Colon (tissue), 2 donors: ENCODE measurements around the gene FER.

Experiments used
- FAIRE-seq: peaks from 2 replicates; lab custom pipeline; 2012; peaks lifted over from hg19 to GRCh38; lab: Jason Lieb, UNC
- donor health status: control.
- donor health status: control.

FER gene

DNA sequence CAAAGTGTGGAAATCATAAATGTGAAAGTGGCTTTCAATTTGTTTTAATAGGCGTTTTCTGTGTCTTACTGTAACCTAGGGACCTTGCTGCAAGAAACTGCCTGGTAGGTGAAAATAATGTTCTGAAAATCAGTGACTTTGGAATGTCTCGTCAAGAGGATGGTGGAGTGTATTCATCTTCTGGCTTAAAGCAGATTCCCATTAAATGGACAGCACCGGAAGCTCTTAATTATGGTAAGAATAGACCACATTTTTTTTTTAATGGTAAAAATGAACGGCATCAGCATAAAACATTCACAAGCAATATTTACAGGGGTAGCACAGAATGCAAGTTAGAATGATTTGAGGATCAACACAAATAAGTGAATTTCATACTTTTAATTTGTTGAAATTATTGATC lies 433.0 kb downstream of the FER start:
- no peak for FAIRE-seq

- FAIRE-seq = no peak
These were observed 439.1 kb downstream of the FER start for GRCh38 chr5:109186759-109187158.

GRCh38 chr5:109191153-109191558 lies 443.5 kb downstream of the FER start:
- FAIRE-seq = no peak

GRCh38 chr5:109192027-109192426 lies 444.3 kb downstream of the FER start:
- FAIRE-seq = no peak

GRCh38 chr5:109192555-109193281 lies 445.0 kb downstream of the FER start:
- no peak for FAIRE-seq

- no peak for FAIRE-seq
These were observed 448.0 kb downstream of the FER start for GRCh38 chr5:109195667-109196066.

DNA sequence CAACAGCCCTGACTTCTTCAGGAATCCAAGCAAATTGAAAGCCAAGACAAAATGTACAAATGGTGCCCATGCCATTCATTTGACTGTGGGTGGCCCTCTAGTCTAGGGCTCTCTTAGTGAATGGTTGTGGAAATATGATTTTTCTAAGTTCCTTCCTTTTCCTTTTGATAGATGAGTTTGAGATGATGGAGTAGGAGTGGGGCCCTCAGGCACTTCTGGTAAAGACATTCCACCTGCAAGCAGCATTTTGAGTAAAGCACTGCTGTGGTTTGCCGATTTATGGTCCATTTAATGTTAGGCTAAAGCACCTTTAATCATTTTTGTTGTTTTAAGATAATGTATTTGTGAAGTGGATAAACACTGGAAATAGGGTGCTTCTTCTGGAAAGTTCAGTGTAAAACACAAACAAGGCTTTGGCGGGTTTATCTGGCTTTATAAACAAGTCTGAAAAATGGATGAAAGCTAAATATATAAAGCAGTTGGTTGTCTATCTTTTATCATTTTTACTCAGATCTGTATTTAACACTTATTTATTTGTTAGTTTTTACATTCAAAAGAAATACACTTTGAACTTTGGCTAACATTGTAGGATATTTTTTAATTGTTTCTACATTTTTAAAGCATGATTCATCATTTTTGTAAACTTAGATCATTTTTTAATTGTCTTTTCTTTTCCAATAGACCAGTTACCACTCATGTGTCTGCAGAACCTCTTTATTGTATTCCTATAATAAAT lies 448.6 kb downstream of the FER start:
- FAIRE-seq = no peak

GRCh38 chr5:109196823-109197160 lies 449.1 kb downstream of the FER start:
- FAIRE-seq = no peak

DNA sequence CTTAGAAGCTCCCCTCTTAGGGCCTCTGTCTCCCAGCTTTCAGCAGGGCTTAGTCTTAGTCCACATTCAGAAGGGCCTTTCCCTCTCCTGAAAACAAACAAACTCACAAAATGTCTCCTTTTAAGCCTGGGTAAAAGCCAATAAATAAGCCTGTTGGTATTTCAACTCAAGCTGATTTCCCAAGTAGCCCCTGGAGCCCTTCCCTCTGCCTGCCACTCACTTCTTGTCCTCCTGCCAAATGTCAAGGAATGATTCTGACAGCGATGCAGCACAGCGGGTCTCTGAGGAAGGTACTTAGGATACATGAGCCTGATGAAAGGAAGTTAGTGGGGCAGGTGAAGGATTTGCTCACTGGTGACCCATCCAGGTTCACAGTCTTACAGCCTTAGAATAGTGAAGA lies 451.6 kb downstream of the FER start:
- FAIRE-seq = no peak

DNA sequence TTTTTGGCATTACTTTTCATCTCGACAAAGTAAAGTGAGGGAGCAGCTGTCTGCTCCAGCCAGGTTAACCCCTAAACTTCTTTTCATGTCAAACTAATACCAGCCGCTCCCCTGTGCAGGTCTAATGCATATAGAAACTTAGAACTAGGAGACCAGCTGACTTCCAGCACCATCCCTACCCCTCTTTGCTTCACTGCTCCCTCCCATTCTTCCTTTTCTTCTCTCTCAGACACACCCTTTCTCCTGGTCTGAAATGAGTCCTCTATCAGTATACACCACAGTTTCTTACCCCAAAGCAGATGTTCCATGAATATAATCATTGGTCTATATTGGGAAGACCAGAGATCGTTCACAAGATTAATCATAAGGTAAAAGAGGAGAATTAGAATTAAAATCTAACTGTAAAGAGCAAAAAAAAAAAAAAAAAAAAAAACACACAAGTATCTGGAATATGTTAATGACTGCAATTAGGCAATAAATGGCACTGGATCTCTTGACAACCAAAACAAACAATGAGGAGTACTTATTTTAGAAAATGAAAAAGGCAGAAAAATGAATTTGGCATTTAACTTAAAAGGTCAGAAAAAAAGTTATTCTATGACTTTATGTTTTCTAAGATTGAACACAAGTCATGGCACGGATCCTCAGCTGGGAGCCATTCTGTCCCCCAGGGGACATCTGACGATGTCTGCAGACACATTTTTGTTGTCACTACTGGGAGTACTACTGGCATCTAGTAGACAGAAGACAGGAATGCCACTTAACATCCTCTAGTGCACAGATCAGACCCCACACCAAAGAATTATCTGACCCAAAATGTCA lies 452.3 kb downstream of the FER start:
- FAIRE-seq = no peak

GRCh38 chr5:109215040-109215439 lies 467.3 kb downstream of the FER start:
- no peak for FAIRE-seq

DNA sequence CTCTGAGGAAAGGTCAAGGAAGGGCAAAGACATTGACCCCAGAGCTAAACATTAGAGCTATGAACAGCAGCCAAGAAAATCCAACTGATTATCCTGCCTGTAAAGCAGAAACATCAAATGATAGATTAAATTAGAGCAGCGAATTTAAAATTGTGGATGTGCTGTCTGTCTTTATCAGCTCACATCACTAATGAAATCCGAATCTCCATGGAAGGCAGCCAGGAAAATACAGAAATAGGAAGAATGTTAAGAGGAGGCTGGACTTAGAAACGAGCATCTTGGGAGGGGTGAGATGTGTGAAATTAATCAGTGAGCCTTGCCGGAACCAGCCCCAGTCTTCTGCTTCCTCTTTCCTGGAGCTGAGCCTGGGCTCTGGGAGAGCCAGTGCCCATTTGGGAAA lies 471.1 kb downstream of the FER start:
- FAIRE-seq = no peak

DNA sequence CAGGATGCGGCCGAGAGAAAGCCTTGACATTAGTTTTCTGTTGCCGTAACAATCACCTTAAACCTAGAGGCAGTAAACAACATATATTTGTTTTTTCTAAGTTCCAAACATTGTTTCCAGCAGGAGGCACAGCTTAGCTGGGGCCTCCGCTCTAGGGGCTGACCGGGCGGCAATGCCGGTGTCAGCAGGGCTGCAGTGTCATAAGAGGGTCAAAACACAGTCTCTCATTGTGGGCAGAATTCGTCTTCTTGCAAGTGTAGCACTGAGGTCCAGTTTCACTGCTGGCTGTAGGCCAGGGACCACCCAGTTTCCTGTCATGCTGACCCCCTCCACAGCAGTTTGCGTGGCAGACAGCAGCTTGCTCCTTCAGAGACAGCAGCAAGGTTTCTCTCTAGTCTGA lies 475.8 kb downstream of the FER start:
- FAIRE-seq = no peak

GRCh38 chr5:109224276-109224882 lies 476.7 kb downstream of the FER start:
- FAIRE-seq = no peak

GRCh38 chr5:109225716-109226625 lies 478.3 kb downstream of the FER start:
- FAIRE-seq = no peak

DNA sequence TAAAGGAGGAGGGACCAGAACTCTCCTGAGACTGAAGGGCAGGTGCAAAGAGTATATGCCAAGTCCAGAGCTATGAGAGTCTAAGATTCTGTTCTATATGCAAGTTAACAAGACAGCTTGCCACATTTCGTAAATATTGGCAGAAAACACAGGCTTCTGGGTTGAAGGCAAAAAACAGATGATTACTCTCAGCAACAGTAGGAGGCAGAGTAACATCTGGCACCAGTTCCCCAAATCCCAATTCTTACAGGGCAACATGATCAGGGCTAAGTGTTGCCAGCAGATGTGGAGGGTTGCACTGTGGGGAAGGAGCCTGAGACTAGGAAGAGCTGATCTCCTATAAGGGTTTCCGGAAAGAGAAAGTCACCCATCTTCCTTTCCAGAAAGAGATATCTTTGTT lies 482.7 kb downstream of the FER start:
- no peak for FAIRE-seq

- FAIRE-seq = no peak
These were observed 483.6 kb downstream of the FER start for GRCh38 chr5:109231331-109231730.

DNA sequence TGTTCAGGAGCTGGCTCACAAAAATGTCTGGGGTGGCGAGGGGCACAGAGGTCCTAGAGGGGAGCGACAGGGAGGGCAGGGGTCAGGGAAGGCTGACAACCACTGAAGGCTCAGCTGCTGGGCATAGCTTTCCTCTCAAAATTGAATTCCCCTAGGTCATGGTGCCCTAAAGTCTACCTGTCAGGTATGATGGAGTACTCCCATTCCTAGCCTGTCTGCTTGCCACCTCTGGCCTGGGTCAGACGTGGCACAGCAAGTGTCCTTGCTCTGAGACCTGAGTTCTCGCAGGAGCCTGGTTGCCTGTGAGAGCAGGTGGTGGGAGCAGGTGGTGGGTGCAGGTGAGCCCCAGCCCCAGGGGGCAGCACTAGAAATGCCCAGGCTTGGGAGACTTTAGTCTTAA lies 486.7 kb downstream of the FER start:
- no peak for FAIRE-seq

- FAIRE-seq = no peak
These were observed 491.8 kb downstream of the FER start for GRCh38 chr5:109239456-109239855.

DNA sequence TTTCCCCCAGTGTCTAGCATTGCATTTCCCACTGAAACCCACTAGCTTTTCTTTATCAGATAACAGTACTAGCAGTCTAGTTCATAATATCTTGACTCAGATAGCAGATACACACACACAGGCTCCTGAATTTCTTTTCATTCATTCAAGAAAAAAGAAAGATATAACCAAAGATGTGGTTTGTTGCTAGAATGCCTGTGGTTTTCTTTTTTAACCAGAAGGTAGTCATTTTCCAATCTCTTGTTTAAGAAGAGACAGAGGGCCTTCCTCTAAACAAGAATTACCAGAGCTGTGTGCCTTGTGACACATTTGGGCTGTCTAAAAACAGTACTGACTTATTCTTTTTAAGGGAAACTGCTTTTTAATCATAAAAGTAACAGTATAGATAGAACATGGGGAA lies 494.8 kb downstream of the FER start:
- no peak for FAIRE-seq

- FAIRE-seq = no peak
These were observed 498.7 kb downstream of the FER start for GRCh38 chr5:109246395-109246794.
